ENCODE measurements around the gene XRCC2. TPM values are rescaled to one million over a fixed set of nuclear protein-coding genes. Genes with fewer than 3 reads are reported as not detected.

XRCC2 gene
- total RNA-seq, 4 donors from 2014 or later: 0.33 to 1.1 (median 0.89) TPM

GRCh38 chr7:152668975-152669374 is 7.0 kb downstream of the XRCC2 start:
- TF ChIP-seq CTCF (IDR thresholded peaks at IDR 0.05; ENCODE audit: low read depth): no peak

- TF ChIP-seq CTCF (IDR thresholded peaks at IDR 0.05; ENCODE audit: low read depth): no peak
Measured at GRCh38 chr7:152667958-152668357, 8.0 kb downstream of the XRCC2 start.

- no peak for TF ChIP-seq CTCF (IDR thresholded peaks at IDR 0.05; ENCODE audit: low read depth)
Measured at GRCh38 chr7:152666078-152666477, 9.9 kb downstream of the XRCC2 start.

GRCh38 chr7:152664636-152665035 is 11.3 kb downstream of the XRCC2 start:
- no peak for TF ChIP-seq CTCF (IDR thresholded peaks at IDR 0.05; ENCODE audit: low read depth)

- TF ChIP-seq CTCF (IDR thresholded peaks at IDR 0.05; ENCODE audit: low read depth): no peak
Measured at GRCh38 chr7:152663931-152664330, 12.0 kb downstream of the XRCC2 start.

GRCh38 chr7:152663148-152663740 is 12.7 kb downstream of the XRCC2 start:
- TF ChIP-seq CTCF (IDR thresholded peaks at IDR 0.05; ENCODE audit: low read depth): no peak

- no peak for TF ChIP-seq CTCF (IDR thresholded peaks at IDR 0.05; ENCODE audit: low read depth)
Measured at GRCh38 chr7:152661479-152661878, 14.5 kb downstream of the XRCC2 start.

All from subcutaneous adipose tissue (tissue), 4 donors.